ENCODE data around the gene CTBP2.
A peak's percentile ranks its signal among the peaks of the same experiment; 100 is the strongest.

Gene CTBP2

DNA sequence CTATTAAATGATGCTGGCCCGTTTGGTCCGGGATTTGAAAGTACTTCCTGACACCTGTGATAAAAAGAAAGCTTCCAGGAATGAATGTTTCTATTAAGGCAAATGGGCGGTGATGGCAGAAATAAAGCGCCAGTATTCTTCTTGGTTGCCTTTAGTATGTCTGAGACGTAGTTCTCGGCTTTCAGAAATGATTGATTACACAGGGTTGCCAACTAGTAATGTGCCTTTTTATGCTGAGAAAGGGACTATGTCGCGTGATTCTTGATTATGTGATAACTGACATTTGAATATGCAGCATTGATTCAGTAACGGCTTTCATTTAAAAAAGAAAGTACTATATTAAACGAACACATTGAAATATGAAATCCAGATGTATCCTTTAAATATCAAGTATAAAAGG, 204.5 kb downstream of the CTBP2 start:
- DNase-seq: no peak

- DNase-seq: no peak
These were observed 205.1 kb downstream of the CTBP2 start for GRCh38 chr10:124955243-124955642.

GRCh38 chr10:124953421-124953820, 206.9 kb downstream of the CTBP2 start:
- DNase-seq: no peak

DNA sequence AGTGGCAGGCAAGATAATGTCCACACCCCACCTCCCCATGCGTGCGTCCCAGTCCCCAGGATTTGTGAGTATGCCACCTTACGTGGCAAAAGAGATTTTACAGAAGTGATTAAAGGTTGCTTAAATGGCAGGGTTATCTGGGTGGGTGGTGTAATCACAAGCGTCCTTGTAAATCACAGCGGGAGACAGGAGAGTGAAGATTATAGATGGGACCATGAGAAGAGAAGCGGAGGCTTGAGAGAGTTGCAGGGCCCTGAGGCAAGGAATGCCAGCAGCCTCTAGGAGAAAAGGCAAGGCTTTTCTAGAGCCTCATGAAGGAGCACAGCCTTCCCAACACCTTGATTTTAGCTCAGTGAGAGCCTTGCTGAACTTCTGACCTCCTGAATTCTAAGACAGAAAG, 208.2 kb downstream of the CTBP2 start:
- DNase-seq: no peak

GRCh38 chr10:124949543-124949942, 210.8 kb downstream of the CTBP2 start:
- DNase-seq: no peak

DNA sequence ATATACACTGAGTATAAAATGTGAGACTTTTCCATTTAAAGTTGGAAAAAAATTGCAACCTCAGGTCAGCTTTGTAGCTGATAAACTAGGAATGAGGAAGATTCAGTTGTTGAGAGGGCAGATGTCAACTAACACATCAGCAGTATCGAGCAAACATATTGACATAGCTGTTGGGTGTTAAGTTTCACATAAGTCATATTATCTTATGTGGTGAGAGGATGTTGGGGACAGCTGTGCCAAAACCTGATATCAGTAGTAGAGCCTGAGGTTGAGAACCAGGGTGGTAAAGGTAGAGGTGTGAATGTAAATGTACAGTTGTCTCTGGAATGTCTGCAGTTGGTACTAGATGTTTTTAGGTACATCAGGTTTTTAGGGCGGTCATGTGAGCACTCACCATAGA, 213.4 kb downstream of the CTBP2 start:
- peak; percentile 60 for DNase-seq

DNA sequence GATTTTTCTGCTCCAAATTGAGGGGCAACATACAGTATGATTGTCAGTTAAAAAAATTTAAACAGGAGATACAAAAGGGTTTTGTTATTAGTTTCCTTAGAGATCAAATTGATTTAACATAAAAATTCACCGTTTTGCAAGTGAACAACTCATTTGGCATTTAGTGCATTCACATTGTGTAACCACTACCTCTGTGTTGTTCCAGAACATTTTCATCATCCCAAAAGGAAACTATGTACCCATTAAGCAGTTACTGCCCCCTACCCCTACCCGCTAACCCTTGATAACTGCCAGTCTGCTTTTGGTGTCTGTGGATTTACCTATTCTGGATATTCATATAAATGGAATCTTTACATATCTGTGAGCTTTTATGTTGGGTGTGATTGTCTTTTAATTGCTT, 215.4 kb downstream of the CTBP2 start:
- no peak for DNase-seq

- no peak for DNase-seq
These were observed 216.9 kb downstream of the CTBP2 start for GRCh38 chr10:124943301-124944092.

- DNase-seq: no peak
These were observed 217.8 kb downstream of the CTBP2 start for GRCh38 chr10:124942317-124943169.

DNA sequence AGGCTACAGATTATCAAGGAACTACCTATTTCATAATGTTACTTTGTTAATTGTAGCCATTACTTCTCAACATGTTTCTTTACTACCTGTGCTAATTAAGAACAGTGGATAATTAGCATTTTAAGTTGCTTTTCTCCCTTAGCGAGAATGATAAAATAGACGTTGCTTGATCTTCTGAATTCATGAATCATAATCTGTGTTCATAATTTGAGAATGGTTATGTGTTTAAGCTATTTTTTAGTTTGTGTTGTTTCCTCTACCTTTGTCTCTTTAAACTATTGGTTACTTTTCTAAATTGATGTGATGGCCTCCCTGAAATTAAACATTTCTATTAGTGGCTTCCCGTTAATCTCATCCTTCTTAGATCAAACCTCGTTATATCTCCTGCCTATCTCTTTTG, 218.5 kb downstream of the CTBP2 start, which contains the start of gene ZRANB1:
Gene ZRANB1 (plus strand): TSS at position 301 of the 400 bp plus-strand sequence. CDS start 371 bp downstream, outside the sequence.
- DNase-seq: no peak

- DNase-seq: no peak
These were observed 221.1 kb downstream of the CTBP2 start for GRCh38 chr10:124939290-124939689.

- no peak for DNase-seq
These were observed 223.6 kb downstream of the CTBP2 start for GRCh38 chr10:124936813-124937212.

DNA sequence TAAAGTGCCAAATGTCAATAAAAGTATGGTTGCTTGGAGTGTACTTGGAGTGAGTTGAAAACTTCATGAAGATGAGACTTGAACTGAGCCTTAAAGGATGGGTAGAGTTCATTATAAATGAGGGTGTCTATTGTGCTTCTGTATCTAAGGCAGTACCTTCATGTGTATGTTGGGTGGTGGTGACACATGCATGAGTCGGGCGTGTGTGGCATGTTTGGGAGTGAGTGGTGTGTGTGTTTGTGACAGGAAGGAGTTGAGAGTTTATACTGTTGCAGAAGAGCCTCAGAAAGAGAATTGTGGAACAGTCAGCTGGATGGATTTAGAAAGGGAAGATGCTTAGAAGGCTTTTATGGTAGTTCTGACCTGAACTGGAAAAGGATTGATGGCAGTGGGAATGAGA, 224.4 kb downstream of the CTBP2 start:
- no peak for DNase-seq

Data from NCI-H2029 treated with DMSO at 0.1 percent for 48 hours (cell line).